MM.1S (cell line): Measurements from ENCODE around the gene ZBTB7A.

Source experiments
- EZH2phosphoT487 ChIP-seq: fragments of 300-600 bp; sonication (generic); IDR thresholded peaks from 2 replicates; pipeline ENCODE4 v1.6.1; 2018; ENCODE audit warnings: antibody characterized with exemption, low read length
- TF ChIP-seq, protein P1 (sequence below): fragments of 300-600 bp; sonication (generic); IDR thresholded peaks from 2 replicates; pipeline ENCODE4 v1.5.1; 2016; ENCODE audit warnings: antibody characterized with exemption, low read length, mixed read lengths

DNA sequence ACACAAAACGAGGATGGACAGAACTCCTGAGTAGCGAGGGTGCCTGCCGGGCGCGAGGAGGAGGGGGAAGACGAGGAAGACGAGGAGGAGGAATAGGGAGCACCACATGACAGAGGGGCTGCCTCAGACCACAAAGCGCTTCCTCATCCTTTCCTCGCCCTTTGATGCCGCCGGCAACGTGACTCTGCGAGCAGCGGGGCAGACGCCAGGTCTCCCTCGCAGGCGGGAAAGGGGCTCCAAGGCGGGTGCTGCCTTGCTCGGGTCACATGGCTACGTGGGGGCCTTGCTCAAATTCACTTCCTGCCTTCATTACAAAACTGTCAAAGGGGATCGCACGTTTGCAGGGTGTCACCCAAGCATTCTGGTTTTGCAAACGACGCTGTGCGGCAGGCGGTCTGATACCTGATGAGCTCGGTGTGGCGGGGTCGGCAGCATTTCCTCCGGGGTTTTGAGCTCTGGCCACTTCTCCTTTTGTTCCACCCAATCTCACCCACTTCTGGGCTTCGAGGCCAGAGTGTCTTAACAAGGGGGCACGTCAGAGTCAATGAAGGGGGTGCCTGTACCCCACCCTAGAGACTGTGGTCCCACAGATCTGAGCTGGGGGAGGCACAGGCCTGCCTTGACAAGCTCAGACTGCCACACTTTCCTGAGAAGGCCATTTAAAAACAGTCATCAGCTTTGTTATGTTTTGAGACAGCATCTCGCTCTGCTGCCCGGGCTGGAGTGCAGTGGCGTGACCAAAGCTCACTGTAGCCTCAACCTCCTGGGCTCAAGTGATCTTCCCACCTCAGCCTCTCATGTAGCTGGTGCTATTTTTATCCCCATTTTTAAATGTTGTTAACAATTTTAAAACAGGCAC lies 42.3 kb upstream of the ZBTB7A start:
- TF ChIP-seq, protein P1, sequence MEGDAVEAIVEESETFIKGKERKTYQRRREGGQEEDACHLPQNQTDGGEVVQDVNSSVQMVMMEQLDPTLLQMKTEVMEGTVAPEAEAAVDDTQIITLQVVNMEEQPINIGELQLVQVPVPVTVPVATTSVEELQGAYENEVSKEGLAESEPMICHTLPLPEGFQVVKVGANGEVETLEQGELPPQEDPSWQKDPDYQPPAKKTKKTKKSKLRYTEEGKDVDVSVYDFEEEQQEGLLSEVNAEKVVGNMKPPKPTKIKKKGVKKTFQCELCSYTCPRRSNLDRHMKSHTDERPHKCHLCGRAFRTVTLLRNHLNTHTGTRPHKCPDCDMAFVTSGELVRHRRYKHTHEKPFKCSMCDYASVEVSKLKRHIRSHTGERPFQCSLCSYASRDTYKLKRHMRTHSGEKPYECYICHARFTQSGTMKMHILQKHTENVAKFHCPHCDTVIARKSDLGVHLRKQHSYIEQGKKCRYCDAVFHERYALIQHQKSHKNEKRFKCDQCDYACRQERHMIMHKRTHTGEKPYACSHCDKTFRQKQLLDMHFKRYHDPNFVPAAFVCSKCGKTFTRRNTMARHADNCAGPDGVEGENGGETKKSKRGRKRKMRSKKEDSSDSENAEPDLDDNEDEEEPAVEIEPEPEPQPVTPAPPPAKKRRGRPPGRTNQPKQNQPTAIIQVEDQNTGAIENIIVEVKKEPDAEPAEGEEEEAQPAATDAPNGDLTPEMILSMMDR, result no peak
- no peak for TF ChIP-seq EZH2phosphoT487
